Measurements from ENCODE around the gene PPP1R14D.

DNA sequence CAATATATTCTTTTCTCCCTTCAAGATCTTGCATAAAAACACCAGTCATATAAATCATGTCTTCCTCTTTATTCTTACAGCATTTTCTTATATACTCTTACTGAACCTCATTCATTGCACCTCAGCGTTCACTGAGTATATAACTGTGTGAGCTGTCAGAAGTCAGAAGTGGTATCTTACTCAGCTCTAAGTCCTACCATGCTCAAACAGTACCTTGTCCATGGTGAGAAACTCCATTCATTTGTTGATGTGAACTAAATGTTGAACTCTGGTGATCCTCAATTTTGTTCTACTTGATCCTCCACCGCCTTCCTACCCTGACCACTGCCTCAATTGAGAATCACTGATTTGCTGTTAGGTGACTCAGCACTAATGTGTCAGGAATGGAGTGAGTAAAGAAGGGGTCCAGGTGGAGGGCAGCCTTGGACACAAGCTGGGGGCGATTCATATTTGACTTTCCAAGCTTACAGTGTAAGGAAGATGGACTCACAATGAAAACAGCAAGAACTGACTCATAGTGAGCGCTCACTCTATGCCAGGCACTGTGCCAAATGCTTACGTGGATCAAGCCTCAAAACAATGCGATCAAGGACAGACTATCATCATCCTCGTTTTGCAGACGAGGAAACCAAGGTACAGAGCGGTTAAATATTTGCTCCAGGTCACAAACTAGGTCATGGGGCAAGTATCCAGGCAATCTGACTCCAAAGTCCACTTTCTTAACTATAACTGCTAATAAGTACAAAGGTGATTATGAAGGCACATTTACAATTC, 35.1 kb downstream of the PPP1R14D start:
- TF ChIP-seq, protein P1, sequence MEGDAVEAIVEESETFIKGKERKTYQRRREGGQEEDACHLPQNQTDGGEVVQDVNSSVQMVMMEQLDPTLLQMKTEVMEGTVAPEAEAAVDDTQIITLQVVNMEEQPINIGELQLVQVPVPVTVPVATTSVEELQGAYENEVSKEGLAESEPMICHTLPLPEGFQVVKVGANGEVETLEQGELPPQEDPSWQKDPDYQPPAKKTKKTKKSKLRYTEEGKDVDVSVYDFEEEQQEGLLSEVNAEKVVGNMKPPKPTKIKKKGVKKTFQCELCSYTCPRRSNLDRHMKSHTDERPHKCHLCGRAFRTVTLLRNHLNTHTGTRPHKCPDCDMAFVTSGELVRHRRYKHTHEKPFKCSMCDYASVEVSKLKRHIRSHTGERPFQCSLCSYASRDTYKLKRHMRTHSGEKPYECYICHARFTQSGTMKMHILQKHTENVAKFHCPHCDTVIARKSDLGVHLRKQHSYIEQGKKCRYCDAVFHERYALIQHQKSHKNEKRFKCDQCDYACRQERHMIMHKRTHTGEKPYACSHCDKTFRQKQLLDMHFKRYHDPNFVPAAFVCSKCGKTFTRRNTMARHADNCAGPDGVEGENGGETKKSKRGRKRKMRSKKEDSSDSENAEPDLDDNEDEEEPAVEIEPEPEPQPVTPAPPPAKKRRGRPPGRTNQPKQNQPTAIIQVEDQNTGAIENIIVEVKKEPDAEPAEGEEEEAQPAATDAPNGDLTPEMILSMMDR (conservative IDR thresholded peaks at IDR 0.05; ENCODE audit: low read length) = no peak
- no peak for TF ChIP-seq EZH2phosphoT487 (IDR thresholded peaks at IDR 0.05; ENCODE audit: borderline replicate concordance)
